Stimulated activated CD8-positive, alpha-beta memory T cell treated with anti-CD3 and anti-CD28 coated beads, Interleukin-7, amount 100 ng/mL, for 4 hours (primary cell): ENCODE data around the gene PCGF3.
"Not testable (repeated sequence)": the region's sequence is repeated elsewhere in the genome, so short reads cannot be mapped to it uniquely, and the experiment has no call there.

Experiments
- DNase-seq, 2 donors: peaks; one replicate each; pipeline ENCODE4 v3.0.0-alpha.2; 2020; ENCODE audit warnings: low read depth in 2 of 2

The PCGF3 gene

GRCh38 chr4:764405-765169 lies 59.0 kb downstream of the PCGF3 start:
- DNase-seq: no peak

DNA sequence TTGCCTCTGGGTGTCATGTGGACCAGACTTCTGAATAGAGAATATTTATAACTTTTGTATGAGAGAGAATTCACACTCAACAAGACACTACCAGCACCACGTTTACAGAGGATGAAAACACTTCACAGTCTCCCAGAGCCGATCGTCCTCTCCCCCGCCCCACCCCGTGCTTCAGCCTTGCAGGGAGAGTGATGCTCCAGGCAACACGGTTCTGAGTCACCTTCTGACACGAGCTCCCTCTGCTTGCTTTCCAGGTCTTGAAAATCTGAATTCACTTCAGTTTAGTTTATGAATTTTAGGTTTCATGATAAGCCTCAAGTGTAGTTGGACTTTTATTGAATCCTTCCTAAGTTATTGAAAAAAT lies 60.5 kb downstream of the PCGF3 start:
- DNase-seq: no peak

GRCh38 chr4:766559-767283 lies 61.1 kb downstream of the PCGF3 start:
- no peak for DNase-seq

GRCh38 chr4:768076-768475 lies 62.4 kb downstream of the PCGF3 start:
- no peak for DNase-seq

DNA sequence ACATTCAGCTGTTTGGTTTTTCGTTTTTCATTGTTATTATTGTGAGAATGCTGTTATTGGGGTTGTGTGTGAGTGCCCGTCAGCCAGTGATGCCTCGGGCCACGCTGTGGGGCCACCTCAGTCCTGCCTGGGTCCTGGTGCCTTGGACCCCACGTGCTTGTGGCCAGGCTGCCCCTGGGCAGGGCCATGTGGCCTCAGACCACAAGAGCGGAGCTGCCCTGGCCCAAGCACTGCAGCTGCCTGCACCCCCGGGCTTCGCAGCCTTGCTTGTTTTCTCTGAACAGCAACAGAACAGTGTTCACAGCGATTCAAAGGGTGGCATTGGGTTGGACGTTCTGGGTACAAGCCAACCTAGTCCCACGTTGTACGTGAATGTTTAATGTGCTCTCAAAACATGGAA lies 63.4 kb downstream of the PCGF3 start:
- DNase-seq: no peak

DNA sequence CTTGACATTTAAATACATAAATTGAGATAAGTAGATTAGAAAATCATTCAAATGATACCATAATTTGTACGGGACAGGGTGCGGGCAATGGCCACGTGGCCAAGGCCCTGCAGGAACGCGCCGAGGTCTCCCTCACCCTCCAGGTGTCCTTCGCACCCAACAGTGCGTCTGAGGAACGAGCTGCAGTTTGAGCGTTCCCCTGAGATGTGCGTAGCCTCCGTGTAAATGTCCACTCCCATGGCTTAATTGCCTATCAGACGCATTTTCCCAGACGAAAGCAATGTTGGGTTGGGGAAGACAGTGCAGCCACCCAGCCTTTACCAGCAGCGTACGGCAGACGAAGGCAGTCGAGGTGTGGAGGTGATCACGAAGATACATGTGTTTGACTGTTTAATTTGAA lies 63.9 kb downstream of the PCGF3 start:
- no peak for DNase-seq

DNA sequence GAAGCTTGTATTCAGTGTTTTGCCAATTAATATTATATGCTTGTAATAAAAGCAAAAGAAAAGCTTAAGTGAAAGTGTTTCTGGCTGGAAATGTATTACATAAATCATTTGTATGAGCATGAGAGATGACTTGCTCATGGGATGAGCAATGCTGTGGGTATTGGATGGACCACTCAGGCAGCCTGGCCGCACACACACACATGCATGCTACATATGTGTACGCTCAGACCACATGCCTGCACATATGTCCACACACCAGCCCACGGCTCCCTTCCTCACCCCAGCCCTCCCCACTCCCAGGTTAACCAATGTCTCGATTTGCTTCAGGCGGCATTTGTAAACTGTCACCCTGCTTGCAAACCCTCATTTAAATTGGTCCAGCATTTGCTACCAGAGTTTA lies 64.4 kb downstream of the PCGF3 start:
- no peak for DNase-seq

DNA sequence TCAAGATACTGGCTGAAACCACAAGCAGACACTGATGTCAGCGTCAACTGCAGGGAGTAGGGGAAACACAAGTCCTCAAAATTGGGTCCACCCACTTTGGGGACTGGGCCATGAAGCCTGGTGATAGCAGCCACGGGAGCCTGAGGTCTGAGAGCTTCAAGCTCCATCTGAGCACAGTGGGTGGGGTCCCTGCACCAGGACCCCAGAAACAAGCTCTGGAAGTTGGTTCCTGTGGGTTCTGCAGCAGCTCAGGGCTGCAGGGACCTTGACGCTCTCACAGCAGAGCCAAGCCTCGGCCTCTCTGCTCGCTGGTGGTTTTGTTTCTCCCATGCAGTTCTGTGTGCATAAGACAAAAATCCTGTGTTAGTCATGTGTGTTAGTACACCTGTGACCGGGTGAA lies 65.8 kb downstream of the PCGF3 start:
- no peak for DNase-seq

- DNase-seq: no peak
Measured at GRCh38 chr4:772118-772517, 66.5 kb downstream of the PCGF3 start.

DNA sequence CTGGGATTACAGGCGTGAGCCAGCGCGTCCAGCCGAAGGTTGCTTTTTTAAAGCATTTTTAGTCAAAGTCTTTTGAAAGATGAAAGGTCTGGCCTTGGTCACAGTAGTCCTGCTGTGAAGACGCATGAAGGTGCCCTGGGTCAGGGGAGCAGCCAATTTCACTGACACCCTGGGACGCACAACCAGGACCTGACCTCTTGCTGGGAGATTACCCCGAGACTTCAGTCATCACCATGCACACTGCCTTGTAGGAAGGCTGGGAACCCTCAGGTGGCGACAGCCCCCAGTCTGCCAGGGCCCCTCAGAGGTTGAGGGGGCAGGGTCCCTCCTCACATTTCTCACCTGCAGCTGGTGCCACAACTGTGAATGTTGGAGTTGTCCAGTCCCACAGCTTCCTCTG lies 67.1 kb downstream of the PCGF3 start:
- DNase-seq: no peak

DNA sequence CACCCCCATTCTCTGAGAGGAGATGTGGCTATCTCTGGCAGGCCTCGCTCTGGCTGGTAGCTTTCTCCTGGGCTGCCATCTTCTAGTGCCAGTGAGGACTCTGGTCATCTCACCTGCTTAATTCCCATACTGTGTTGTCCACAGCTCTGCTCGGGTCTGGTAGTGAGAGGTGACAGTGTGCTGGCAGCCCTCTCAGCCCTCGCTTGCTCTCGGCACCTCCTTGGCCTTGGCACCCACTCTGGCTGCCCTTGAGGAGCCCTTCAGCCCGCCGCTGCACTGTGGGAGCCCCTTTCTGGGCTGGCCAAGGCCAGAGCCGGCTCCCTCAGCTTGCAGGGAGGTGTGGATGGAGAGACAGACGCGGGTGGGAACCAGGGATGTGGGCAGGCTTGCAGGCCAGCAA lies 67.6 kb downstream of the PCGF3 start:
- DNase-seq: no peak

DNA sequence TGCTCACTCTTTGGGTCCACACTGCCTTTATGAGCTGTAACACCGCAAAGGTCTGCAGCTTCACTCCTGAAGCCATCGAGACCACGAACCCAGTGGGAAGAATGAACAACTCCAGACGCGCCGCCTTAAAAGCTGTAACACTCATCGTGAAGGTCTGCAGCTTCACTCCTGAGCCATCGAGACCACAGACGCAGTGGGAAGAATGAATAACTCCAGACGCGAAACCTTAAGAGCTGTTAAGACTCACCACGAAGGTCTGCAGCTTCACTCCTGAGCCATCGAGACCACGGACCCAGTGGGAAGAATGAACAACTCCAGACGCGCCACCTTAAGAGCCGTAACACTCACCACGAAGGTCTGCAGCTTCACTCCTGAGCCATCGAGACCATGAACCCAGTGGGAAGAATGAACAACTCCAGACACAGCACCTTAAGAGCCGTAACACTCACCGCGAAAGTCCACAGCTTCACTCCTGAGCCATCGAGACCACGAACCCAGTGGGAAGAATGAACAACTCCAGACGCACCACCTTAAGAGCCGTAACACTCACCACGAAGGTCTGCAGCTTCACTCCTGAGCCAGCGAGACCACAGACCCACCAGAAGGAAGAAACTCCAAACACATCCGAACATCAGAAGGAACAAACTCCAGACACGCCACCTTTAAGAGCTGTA lies 68.9 kb downstream of the PCGF3 start:
- not testable (repeated sequence) for DNase-seq

- not testable (repeated sequence) for DNase-seq
Measured at GRCh38 chr4:775485-775884, 69.9 kb downstream of the PCGF3 start.

- no peak for DNase-seq
Measured at GRCh38 chr4:776743-777441, 71.3 kb downstream of the PCGF3 start.

DNA sequence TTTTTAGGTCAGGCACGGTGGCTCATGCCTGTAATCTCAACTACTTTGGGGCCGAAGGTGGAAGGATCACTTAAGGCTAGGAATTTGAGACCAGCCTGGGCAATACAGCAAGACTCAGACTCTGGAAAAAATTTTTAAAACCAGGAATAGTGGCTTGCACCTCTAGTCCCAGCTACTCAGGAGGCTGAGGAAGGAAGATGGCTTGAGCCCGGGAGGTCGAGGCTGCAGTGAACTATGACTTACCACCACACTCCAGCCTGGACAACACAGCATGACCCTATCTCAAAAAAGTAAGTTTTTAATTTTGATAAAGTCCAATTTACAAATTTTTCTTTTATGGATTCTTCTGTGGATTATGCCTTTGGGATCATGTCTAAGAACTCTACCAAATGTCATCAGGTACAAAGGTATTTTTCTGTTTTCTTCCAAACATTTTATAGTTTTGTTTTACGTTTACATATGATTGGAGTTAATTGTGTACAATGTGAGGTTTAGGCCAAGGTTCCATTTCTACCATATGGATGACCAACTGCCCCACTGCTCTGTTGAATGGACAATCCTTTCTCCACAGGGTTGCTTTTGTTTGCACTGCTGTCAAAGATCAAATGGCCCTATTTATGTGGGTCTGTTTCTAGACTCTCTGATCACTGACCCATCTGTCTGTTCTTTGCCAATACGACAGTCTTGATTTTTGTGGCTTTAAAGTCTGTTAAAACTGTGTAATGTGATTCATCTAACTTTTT lies 72.1 kb downstream of the PCGF3 start:
- no peak for DNase-seq

DNA sequence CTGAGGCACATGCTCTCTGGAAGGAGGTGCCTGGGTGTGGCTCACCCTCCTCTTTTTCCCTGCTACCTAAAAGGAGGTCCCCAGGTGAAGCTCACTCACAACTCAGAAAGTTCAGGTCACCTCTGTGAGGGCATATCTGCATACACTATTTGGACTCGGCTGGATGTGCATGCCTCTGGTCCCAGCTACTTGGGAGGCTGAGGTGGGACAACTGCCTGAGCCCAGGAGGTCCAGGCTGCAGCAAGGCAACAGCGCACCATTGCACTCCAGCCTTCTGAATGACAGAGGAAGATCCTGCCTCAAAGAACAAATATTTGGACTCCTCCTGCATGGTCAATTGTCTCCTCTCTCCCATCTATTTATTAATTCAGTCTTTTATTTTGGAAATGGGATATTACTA lies 73.9 kb downstream of the PCGF3 start:
- no peak for DNase-seq

GRCh38 chr4:780255-780654 lies 74.6 kb downstream of the PCGF3 start:
- DNase-seq: not testable (repeated sequence)

DNA sequence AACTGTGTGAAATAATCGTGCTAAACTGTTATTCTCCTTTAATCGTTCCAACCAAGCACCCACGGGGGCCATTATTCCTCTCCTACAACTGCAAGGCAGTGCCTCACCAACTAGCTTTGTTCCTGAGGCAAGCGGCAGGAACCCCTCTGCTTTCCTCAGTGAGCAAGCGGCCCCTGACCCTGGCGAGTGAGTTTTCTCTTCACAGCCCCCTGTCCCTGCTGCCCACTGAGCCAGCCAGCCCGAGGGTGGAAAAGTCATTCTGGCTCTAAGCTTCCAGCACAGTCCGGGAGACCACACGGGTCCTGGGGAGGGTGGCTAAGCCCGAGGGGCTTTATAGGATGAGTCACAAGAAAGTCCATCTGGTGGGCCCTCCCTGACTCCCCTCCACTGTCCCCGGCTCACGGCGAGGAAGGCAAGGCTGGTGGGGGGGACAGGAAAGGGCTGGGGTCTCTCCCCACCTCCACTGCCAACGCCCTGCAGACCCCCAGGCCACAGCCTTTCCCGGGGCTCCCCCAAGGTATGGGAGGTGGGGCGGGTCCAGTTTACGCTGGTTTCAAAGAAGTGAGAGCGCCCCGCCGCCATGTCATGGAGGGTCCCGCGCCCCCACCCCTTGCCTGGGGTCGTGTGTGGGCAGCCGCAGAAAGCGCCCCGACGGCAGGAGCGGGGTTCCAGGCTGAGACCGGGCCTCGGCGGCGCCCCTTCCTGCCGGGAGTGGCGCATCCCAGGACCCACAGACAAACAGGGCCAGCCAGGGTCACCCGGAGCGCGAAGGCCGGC lies 75.3 kb downstream of the PCGF3 start:
- DNase-seq: no peak

DNA sequence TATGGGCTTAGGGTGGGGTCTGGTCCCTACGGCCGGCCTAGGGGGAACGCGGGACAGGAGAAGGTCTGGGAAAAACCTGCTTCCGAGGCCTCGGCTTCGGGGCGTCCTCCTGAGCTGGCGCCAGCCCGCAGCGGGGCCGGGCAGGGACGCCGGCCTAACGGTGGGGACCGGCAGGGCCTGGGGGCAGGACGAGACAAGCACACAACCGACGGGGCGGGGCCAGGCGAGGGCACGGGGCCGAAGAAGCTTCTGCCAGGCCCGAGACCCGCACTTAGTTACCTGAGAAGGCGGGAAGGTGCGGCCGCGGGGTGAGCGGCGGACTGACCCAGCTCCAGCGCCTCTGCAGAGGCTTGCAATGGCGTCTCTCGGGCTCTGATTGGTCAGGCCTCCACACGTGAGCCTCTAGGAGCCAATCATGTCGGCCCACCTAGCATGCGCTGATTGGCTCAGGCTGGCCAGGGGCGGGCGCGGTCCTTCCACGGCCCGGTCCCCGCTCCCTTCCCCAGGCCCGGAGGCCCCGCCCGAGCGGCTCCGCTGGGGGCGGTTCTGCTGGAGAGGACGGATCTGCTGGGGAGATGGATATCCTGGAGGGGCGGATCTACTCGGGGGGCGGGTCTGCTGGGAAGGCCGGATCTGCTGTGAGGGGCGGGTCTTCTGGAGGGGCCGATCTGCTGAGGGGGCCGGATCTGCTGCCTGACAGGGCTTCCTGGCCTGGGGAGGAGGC lies 76.0 kb downstream of the PCGF3 start:
- peak; percentile 95 to 97 for DNase-seq
